SJCRH30 (cell line): ENCODE measurements around the gene SAMD4B. TPM values are rescaled to one million over a fixed set of nuclear protein-coding genes. Genes with fewer than 3 reads are reported as not detected.
"Not testable (repeated sequence)": the region's sequence is repeated elsewhere in the genome, so short reads cannot be mapped to it uniquely, and the experiment has no call there.

Experiments
- DNase-seq, 2 experiments: peaks; one replicate each; pipeline ENCODE4 v3.0.0-alpha.2; 2015 to 2020
- H3K27ac ChIP-seq: fragments of 250-450 bp; sonication (Bioruptor Pico); 2 replicates; pipeline ENCODE4 v1.5.1; 2020; ENCODE audit warnings: mild to moderate bottlenecking, moderate library complexity
- H3K27me3 ChIP-seq: fragments of 250-450 bp; sonication (Bioruptor Pico); 2 replicates; pipeline ENCODE4 v1.5.1; 2020; ENCODE audit warnings: mild to moderate bottlenecking, moderate library complexity
- H3K36me3 ChIP-seq: fragments of 250-450 bp; sonication (Bioruptor Pico); 2 replicates; pipeline ENCODE4 v1.5.1; 2020; ENCODE audit warnings: mild to moderate bottlenecking, moderate library complexity
- H3K4me1 ChIP-seq: fragments of 250-450 bp; sonication (Bioruptor Pico); 2 replicates; pipeline ENCODE4 v1.5.1; 2020; ENCODE audit warnings: mild to moderate bottlenecking, moderate library complexity
- H3K4me3 ChIP-seq: fragments of 250-450 bp; sonication (Bioruptor Pico); 2 replicates; pipeline ENCODE4 v1.5.1; 2020; ENCODE audit warnings: mild to moderate bottlenecking, moderate library complexity
- H3K9me3 ChIP-seq: fragments of 250-450 bp; sonication (Bioruptor Pico); replicated peaks from 2 replicates; pipeline ENCODE4 v1.5.1; 2020; ENCODE audit warnings: mild to moderate bottlenecking, moderate library complexity
- total RNA-seq: library from RNA; depleted of rRNA; stranded (reverse); fragments of >200 nt; shearing (Covaris generic); gene quantifications from 2 replicates; pipeline ENCODE4 v1.2.3, GENCODE V29; 2014

SAMD4B gene
- total RNA-seq, 1 experiment from 2014 or later = 125 TPM

- H3K36me3 ChIP-seq = no peaks in the 10 kb centered on the region
- no peaks in the 10 kb centered on the region; the same call in 1 of the 2 replicates for H3K4me1 ChIP-seq
- H3K27me3 ChIP-seq = peaks cover 4% of the 10 kb centered on the region; the same call in 1 of the 2 replicates
- no peaks in the 10 kb centered on the region for H3K9me3 ChIP-seq
- DNase-seq = no peak
- peak overlapping the region; percentile 60 for H3K4me3 ChIP-seq
- H3K27ac ChIP-seq = no peak overlapping the region
These were observed 22.9 kb upstream of the SAMD4B start for GRCh38 chr19:39319098-39319891.

- no peak for DNase-seq
- Histone ChIP-seq H3K36me3 (no peaks in the 10 kb centered on the region), H3K9me3 (no peaks in the 10 kb centered on the region), H3K27ac (no peak overlapping the region), H3K4me3 (peak overlapping the region; percentile 60), H3K27me3 (peaks cover 4% of the 10 kb centered on the region; the same call in 1 of the 2 replicates), H3K4me1 (no peaks in the 10 kb centered on the region; the same call in 1 of the 2 replicates)
These were observed 22.4 kb upstream of the SAMD4B start for GRCh38 chr19:39319892-39320248.

DNA sequence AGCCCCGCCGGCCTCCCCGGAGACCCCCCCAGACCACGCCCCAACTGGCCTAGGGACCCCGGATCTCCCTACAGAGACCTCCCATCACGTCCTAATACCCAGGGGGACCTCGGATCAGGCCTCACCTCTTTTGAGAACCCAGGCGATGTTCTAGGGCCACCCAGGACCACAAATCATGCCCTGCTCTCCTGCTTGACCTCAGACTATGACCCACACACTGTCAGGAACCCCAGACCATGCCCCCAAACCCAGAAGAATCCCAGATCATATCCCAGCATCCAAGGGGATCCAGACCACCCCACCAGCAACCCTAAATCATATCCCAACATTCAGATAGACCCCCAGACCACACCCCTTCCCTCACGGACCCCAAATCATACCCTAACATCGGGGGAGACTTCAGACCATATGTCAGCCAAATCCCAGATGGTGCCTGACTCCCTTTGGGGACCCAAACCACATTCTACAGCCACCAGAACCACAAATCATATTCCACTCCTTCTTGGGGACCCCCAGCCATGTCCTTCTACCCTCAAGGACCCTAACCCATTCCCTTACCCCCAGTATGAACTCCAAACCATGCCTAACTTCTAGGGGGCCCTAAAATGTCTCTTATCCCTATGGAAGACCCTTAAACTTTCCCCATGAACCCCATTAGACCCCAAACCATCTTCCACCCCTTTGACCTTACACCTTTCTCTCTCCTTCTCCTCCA is 20.9 kb upstream of the SAMD4B start:
- no peaks in the 10 kb centered on the region for H3K36me3 ChIP-seq
- H3K27ac ChIP-seq = no peak overlapping the region
- H3K9me3 ChIP-seq = no peaks in the 10 kb centered on the region
- peaks cover 4% of the 10 kb centered on the region; the same call in 1 of the 2 replicates for H3K27me3 ChIP-seq
- no peaks in the 10 kb centered on the region; the same call in 1 of the 2 replicates for H3K4me1 ChIP-seq
- no peak overlapping the region for H3K4me3 ChIP-seq
- no peak for DNase-seq

DNA sequence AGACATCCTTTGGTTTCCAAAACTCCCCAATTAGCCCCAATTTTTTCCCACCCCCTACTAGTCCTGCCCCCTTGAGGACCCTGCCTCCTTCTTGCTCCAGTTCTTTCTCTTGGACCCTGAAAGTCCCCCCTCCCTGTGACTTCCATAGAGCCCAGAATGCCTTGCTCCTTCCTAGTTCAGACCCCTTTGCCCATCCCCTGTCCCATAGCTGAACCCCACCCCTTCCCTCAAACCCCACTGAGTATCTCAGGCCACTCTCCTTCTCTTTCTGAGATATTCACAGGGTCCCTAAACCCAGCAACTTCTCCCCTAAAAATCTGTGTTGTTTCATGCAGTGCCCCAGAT is 20.4 kb upstream of the SAMD4B start:
- Histone ChIP-seq H3K27ac (no peak overlapping the region), H3K36me3 (no peaks in the 10 kb centered on the region), H3K9me3 (no peaks in the 10 kb centered on the region), H3K4me3 (no peak overlapping the region), H3K27me3 (peaks cover 4% of the 10 kb centered on the region; the same call in 1 of the 2 replicates), H3K4me1 (no peaks in the 10 kb centered on the region; the same call in 1 of the 2 replicates)
- no peak for DNase-seq

DNA sequence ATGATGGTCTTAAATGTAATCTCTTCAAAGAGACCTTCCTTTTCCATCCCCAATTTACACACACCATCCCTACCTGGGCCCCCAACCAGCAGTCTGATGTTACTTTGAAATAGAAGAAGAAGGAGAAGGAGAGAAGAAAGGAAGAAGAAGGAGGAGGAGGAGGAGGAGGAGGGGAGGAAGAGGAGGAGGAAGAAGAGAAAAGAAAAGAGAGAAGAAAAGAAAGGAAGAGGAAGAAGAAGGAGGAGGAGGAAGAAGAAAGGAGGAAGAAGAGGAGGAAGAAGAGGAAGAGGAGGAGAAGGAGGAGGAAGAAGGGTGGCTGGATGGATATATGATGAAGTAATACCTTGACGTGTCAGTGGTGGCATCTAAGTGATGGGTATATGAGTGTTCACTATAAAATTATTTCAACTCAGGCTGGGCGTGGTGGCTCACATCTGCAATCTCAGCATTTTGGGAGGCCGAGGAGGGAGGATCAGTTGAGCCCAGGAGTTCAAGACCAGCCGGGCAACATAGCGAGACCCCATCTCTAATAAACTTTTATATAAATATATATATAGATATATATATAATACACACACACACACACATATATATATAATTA is 17.9 kb upstream of the SAMD4B start:
- no peak overlapping the region for H3K4me3 ChIP-seq
- H3K36me3 ChIP-seq = no peaks in the 10 kb centered on the region
- H3K4me1 ChIP-seq = no peaks in the 10 kb centered on the region; the same call in 1 of the 2 replicates
- H3K27ac ChIP-seq = no peak overlapping the region
- no peaks in the 10 kb centered on the region for H3K9me3 ChIP-seq
- DNase-seq = no peak
- no peaks in the 10 kb centered on the region; the same call in 1 of the 2 replicates for H3K27me3 ChIP-seq

DNA sequence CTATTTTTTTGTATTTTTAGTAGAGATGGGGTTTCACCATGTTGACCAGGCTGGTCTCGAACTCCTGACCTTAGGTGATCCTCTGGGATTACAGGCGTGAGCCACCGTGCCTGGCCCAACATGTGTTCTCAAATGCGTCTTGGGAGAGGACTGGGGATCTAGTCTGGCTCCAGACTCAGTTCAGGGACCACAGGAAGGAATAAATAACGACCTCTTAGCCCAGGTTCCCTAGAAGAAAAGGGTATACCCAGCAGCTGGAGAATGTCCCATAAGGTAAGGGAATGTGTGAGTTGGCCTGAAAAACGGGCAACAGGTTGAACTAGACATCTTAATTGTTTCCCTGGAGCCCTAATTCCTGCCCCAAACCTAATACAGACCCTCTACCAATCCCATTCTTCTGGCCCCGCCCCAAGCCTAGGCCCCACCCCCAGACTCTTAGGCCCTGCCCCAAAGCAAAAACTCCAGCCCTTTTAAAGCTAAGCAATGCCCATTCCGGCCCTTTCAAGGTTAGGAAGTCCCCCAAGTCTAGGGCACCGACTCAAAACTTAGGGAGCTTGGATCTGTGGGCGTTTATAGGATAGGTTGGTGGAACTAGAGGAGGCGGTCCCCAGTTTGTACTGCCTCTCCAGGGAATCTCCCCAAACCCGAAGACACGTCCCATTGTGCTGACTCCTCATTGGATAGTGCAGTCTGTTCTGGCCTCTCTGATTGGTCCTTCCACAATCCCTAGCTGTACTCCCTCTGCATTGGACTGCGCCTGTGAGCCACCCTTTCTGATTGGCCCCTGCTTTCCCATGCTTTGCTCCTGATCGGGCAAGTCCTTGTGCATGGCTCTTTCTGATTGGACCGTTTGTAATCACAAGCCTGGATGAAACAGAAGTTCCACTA is 16.2 kb upstream of the SAMD4B start:
- no peaks in the 10 kb centered on the region; the same call in 1 of the 2 replicates for H3K27me3 ChIP-seq
- peak; percentile 65 to 79 for DNase-seq
- no peak overlapping the region for H3K27ac ChIP-seq
- H3K4me3 ChIP-seq = no peak overlapping the region
- H3K4me1 ChIP-seq = no peaks in the 10 kb centered on the region
- H3K9me3 ChIP-seq = no peaks in the 10 kb centered on the region
- H3K36me3 ChIP-seq = no peaks in the 10 kb centered on the region

DNA sequence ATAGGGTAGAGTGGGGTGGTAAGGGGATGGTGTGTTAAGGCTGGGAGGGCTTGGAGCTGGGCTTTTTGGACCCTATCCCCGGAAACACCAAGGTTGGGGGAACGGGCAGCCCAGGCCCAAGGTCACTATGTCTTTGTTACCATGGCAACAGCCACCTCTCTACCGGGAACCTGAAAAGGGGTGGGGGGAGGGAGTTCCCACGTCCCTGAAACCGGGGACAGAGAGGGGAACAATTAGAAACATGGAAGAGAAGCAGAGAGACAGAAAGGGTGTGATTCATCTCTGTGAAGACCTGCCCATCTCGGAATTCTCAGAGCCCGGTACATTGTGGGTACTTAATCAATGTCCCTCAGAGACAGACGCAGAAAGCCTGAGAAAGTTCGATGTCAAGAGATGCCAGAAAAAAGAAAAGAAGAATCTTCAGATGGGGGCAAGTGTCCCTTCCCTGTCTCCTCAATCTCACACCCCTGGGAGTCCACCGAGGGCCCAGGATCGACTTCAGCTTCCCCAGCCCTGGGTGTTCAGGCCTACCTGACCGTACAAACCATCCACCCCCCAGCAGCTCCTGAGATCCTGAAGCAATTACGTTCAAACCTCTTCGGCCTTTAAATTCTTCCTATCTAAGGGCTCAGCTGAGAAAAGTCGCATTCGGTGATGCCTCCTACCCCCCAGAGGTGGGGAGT is 14.7 kb upstream of the SAMD4B start:
- no peak for DNase-seq
- no peaks in the 10 kb centered on the region for H3K36me3 ChIP-seq
- no peaks in the 10 kb centered on the region; the same call in 1 of the 2 replicates for H3K27me3 ChIP-seq

GRCh38 chr19:39328046-39328705 is 14.0 kb upstream of the SAMD4B start:
- no peaks in the 10 kb centered on the region; the same call in 1 of the 2 replicates for H3K27me3 ChIP-seq
- no peaks in the 10 kb centered on the region for H3K9me3 ChIP-seq
- no peaks in the 10 kb centered on the region for H3K36me3 ChIP-seq
- peak; percentile 70 to 86 for DNase-seq
- H3K27ac ChIP-seq = no peak overlapping the region
- H3K4me1 ChIP-seq = no peaks in the 10 kb centered on the region
- H3K4me3 ChIP-seq = no peak overlapping the region

More for the DNA sequence above, 14.7 kb upstream of the SAMD4B start:
- no peak overlapping the region for H3K27ac ChIP-seq
- no peaks in the 10 kb centered on the region for H3K4me1 ChIP-seq
- no peak overlapping the region for H3K4me3 ChIP-seq
- H3K9me3 ChIP-seq = no peaks in the 10 kb centered on the region

- H3K4me3 ChIP-seq = no peak overlapping the region
- no peak overlapping the region for H3K27ac ChIP-seq
- DNase-seq = no peak
- H3K9me3 ChIP-seq = no peaks in the 10 kb centered on the region
- no peaks in the 10 kb centered on the region for H3K4me1 ChIP-seq
- H3K27me3 ChIP-seq = no peaks in the 10 kb centered on the region; the same call in 1 of the 2 replicates
- no peaks in the 10 kb centered on the region for H3K36me3 ChIP-seq
These were observed 12.3 kb upstream of the SAMD4B start for GRCh38 chr19:39329948-39330347.

GRCh38 chr19:39332293-39332692 is 9.9 kb upstream of the SAMD4B start:
- Histone ChIP-seq H3K4me1 (no peaks in the 10 kb centered on the region; the same call in 1 of the 2 replicates), H3K27ac (no peak overlapping the region), H3K4me3 (no peak overlapping the region), H3K9me3 (no peaks in the 10 kb centered on the region), H3K36me3 (no peaks in the 10 kb centered on the region), H3K27me3 (no peaks in the 10 kb centered on the region)
- DNase-seq = no peak

- not testable (repeated sequence) for H3K27me3 ChIP-seq, H3K27ac ChIP-seq, H3K9me3 ChIP-seq, DNase-seq, H3K36me3 ChIP-seq, H3K4me1 ChIP-seq, H3K4me3 ChIP-seq
These were observed 9.5 kb upstream of the SAMD4B start for GRCh38 chr19:39332738-39333137.

DNA sequence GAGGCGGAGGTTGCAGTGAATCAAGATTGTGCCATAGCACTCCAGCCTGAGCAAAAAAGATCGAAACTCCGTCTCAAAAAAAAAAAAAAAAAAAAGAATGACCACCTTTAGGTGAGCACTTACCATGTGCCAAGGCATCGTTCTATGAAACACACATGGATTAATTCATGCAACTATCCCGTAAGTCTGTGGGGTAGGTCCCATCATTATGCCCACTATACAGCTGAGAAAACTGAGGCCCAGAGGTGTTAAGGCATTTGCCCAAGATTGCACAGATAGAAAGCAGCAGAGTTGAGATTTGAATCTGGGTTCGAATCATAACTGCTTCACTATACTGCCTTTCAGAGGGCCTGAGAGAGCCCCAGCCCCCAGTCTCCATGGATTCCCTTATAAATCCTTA is 8.7 kb upstream of the SAMD4B start:
- no peak overlapping the region for H3K27ac ChIP-seq

DNA sequence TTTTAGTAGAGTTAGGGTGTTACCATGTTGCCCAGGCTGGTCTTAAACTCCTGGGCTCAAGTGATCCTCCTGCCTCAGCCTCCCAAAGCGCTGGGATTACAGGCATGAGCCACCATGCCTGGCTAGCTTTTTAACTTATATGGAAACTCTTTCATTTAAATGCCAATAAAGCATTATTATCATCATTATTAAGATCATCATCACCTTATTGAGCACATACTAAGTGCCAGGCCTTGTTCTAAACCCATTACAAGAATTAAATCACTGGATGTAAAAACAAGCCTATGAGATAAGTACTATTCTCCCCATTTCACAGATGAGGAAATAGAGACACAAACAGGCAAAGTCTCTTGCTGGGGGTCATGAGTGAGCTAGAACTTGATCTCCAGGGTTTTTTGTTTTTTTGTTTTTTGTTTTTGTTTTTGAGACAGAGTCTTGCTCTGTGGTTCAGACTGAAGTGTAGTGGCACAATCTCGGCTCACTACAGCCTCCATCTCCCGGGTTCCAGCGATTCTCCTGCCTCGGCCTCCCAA is 7.7 kb upstream of the SAMD4B start:
- no peak for DNase-seq
- no peak overlapping the region for H3K4me3 ChIP-seq
- H3K27ac ChIP-seq = no peak overlapping the region
- H3K36me3 ChIP-seq = no peaks in the 10 kb centered on the region
- H3K9me3 ChIP-seq = no peaks in the 10 kb centered on the region
- no peaks in the 10 kb centered on the region for H3K27me3 ChIP-seq
- H3K4me1 ChIP-seq = no peaks in the 10 kb centered on the region; the same call in 1 of the 2 replicates

More for the DNA sequence above, 8.7 kb upstream of the SAMD4B start:
- H3K27me3 ChIP-seq = no peaks in the 10 kb centered on the region
- no peaks in the 10 kb centered on the region; the same call in 1 of the 2 replicates for H3K4me1 ChIP-seq
- no peaks in the 10 kb centered on the region for H3K36me3 ChIP-seq
- no peak for DNase-seq
- no peaks in the 10 kb centered on the region for H3K9me3 ChIP-seq
- H3K4me3 ChIP-seq = no peak overlapping the region
